Smooth muscle cell (in vitro differentiated cells): ENCODE data around the gene RPS29. TPM values are rescaled to one million over a fixed set of nuclear protein-coding genes. Genes with fewer than 3 reads are reported as not detected.
A peak's percentile ranks its signal among the peaks of the same experiment; 100 is the strongest.

Experiments
- DNase-seq: peaks from one replicate; lab custom pipeline; 2025; ENCODE audit not compliant: unreplicated experiment; lab: John Stamatoyannopoulos, UW
- H2AFZ ChIP-seq: fragments of 200-600 bp; sonication (generic); 2 replicates; pipeline ENCODE4 v1.6.0; 2016; ENCODE audit warnings: antibody characterized with exemption, low read depth, mild to moderate bottlenecking
- H3F3A ChIP-seq: fragments of 200-600 bp; sonication (generic); 2 replicates; pipeline ENCODE4 v1.6.0; 2017; ENCODE audit warnings: antibody characterized with exemption, low read depth
- H3K27ac ChIP-seq: fragments of 200-600 bp; sonication (generic); 2 replicates; pipeline ENCODE4 v1.5.1; 2016; ENCODE audit warnings: low read depth, mild to moderate bottlenecking
- H3K27me3 ChIP-seq: fragments of 200-600 bp; sonication (generic); 2 replicates; pipeline ENCODE4 v1.6.1; 2016; ENCODE audit warnings: low read depth, mild to moderate bottlenecking
- H3K36me3 ChIP-seq: fragments of 200-600 bp; sonication (generic); 2 replicates; pipeline ENCODE4 v1.5.1; 2016; ENCODE audit warnings: low read depth
- H3K4me1 ChIP-seq: fragments of 200-600 bp; sonication (generic); 2 replicates; pipeline ENCODE4 v1.5.1; 2016; ENCODE audit warnings: low read depth
- H3K4me2 ChIP-seq: fragments of 200-600 bp; sonication (generic); 2 replicates; pipeline ENCODE4 v1.6.0; 2016; ENCODE audit warnings: mild to moderate bottlenecking
- H3K4me3 ChIP-seq: fragments of 200-600 bp; sonication (generic); 2 replicates; pipeline ENCODE4 v1.5.1; 2016; ENCODE audit warnings: mild to moderate bottlenecking
- H3K79me2 ChIP-seq: fragments of 200-600 bp; sonication (generic); 2 replicates; pipeline ENCODE4 v1.6.0; 2016; ENCODE audit warnings: low read depth, mild to moderate bottlenecking
- H3K9ac ChIP-seq: fragments of 200-600 bp; sonication (generic); 2 replicates; pipeline ENCODE4 v1.6.0; 2016; ENCODE audit warnings: low read depth
- H3K9me3 ChIP-seq: fragments of 200-600 bp; sonication (generic); replicated peaks from 2 replicates; pipeline ENCODE4 v1.5.1; 2016; ENCODE audit warnings: low read depth
- H4K20me1 ChIP-seq: fragments of 200-600 bp; sonication (generic); 2 replicates; pipeline ENCODE4 v1.6.0; 2016; ENCODE audit warnings: low read depth
- WGBS: methylation state at CpG from one replicate; pipeline ENCODE4 v1.1.7; 2016; ENCODE audit warnings: low lambda C conversion rate; 5-methylcytosine and 5-hydroxymethylcytosine counted together
- polyA plus RNA-seq: library from polyadenylated mRNA; unstranded; fragments of >200 nt; fragmentation: Nextera tagmentation; extraction: Ambion mirVana; gene quantifications from 2 replicates; pipeline ENCODE4 v1.2.1, GENCODE V29; 2016
- total RNA-seq: library from RNA; depleted of rRNA; stranded (reverse); fragments of >200 nt; gene quantifications from 2 replicates; pipeline ENCODE4 v1.2.3, GENCODE V29; 2014
- TF ChIP-seq, protein P1 (sequence below): fragments of 200-600 bp; sonication (generic); IDR thresholded peaks from 2 replicates; pipeline ENCODE4 v1.5.1; 2017; ENCODE audit warnings: borderline replicate concordance, mild to moderate bottlenecking, antibody characterized with exemption; ENCODE audit not compliant: insufficient read depth, poor library complexity, severe bottlenecking

Gene RPS29
- total and polyA plus RNA-seq, 2 experiments from 2014 or later: 1,151 to 7,688 TPM

DNA sequence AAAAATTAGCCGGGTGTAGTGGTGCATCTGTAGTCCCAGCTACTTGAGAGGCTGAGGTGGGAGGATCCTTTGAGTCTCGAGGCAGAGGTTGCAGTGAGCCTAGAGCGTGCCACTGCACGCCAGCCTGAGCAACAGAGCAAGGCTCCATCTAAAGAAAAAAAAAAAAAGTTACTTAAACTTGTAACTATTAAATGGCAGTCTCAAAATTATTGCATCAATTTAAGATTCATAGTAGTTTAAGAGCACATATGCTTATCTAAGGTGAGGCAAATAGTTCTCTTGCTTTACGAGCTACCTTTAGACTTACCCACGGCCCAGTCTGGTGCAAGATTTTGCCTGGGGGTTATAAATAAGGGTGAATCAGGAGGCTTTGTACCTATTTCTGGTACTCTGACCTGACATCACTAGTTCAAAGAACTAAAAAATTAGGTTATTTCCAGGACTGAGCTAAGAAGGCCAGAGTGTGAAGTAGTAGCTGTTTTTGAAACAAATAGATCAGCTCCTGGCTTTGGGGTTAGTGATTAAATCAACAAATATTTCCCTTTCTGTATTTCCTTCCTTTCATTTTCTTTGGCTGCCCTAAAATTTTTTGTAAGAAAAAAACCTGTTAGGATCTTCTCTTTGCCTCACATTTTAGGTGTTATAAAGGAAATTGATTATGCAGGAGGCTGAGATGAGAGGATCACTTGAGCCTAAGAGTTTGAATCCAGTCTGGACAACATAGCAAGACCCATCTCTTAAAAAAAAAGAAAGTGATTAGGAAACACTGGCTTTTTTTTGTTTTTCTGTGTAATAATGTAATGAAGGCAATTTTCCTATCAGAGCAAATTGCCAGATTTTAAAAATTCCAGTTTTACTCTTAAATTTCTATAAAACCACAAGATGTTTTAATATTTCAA lies 38.0 kb upstream of the RPS29 start:
- peak overlapping the region; percentile 15 for H3K27ac ChIP-seq
- peak overlapping the region; percentile 98 for H3K4me2 ChIP-seq
- peaks cover 49% of the 10 kb centered on the region for H4K20me1 ChIP-seq
- H3K9me3 ChIP-seq: no peaks in the 10 kb centered on the region
- no peak overlapping the region for H3K4me3 ChIP-seq
- H3K36me3 ChIP-seq: peaks cover 5% of the 10 kb centered on the region
- H3F3A ChIP-seq: peaks cover 11% of the 10 kb centered on the region
- TF ChIP-seq, protein P1, sequence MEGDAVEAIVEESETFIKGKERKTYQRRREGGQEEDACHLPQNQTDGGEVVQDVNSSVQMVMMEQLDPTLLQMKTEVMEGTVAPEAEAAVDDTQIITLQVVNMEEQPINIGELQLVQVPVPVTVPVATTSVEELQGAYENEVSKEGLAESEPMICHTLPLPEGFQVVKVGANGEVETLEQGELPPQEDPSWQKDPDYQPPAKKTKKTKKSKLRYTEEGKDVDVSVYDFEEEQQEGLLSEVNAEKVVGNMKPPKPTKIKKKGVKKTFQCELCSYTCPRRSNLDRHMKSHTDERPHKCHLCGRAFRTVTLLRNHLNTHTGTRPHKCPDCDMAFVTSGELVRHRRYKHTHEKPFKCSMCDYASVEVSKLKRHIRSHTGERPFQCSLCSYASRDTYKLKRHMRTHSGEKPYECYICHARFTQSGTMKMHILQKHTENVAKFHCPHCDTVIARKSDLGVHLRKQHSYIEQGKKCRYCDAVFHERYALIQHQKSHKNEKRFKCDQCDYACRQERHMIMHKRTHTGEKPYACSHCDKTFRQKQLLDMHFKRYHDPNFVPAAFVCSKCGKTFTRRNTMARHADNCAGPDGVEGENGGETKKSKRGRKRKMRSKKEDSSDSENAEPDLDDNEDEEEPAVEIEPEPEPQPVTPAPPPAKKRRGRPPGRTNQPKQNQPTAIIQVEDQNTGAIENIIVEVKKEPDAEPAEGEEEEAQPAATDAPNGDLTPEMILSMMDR: no peak
- H2AFZ ChIP-seq: no peak overlapping the region
- DNase-seq: no peak
- no peak overlapping the region for H3K9ac ChIP-seq
- peaks cover 60% of the 10 kb centered on the region for H3K79me2 ChIP-seq
- 83% methylated on average over 6 of the region's 6 CpGs for WGBS
- H3K27me3 ChIP-seq: no peaks in the 10 kb centered on the region
- peaks cover 26% of the 10 kb centered on the region for H3K4me1 ChIP-seq

DNA sequence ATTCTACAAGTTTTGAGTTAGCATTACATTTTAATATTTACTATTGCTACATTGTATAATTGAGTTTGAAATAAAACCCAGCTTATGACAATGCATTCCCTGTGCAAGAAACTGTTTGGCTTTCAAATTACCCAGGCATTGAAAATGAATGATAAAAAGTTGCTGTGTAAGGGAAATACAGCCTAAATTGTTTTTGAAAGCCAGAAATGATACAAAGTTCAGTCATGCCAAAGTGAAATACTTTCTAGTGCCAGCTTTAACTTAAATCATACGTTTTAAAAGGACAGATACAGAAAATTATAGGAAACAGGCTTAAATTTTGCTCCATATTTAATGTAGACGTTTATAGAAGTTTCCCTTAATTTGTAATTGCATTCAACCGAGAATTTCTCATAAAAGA lies 37.2 kb upstream of the RPS29 start:
- no peak overlapping the region for H2AFZ ChIP-seq
- peaks cover 50% of the 10 kb centered on the region for H4K20me1 ChIP-seq
- peaks cover 5% of the 10 kb centered on the region for H3K36me3 ChIP-seq
- peaks cover 62% of the 10 kb centered on the region for H3K79me2 ChIP-seq
- peak overlapping the region; percentile 91 for H3K4me3 ChIP-seq
- no peak for DNase-seq
- no peaks in the 10 kb centered on the region for H3K9me3 ChIP-seq
- TF ChIP-seq, protein P1: no peak
- no peak overlapping the region for H3K27ac ChIP-seq
- 61% methylated on average over 3 of the region's 3 CpGs for WGBS
- H3K9ac ChIP-seq: no peak overlapping the region
- peaks cover 19% of the 10 kb centered on the region for H3F3A ChIP-seq
- peaks cover 34% of the 10 kb centered on the region for H3K4me1 ChIP-seq
- peak overlapping the region; percentile 98 for H3K4me2 ChIP-seq
- H3K27me3 ChIP-seq: no peaks in the 10 kb centered on the region

DNA sequence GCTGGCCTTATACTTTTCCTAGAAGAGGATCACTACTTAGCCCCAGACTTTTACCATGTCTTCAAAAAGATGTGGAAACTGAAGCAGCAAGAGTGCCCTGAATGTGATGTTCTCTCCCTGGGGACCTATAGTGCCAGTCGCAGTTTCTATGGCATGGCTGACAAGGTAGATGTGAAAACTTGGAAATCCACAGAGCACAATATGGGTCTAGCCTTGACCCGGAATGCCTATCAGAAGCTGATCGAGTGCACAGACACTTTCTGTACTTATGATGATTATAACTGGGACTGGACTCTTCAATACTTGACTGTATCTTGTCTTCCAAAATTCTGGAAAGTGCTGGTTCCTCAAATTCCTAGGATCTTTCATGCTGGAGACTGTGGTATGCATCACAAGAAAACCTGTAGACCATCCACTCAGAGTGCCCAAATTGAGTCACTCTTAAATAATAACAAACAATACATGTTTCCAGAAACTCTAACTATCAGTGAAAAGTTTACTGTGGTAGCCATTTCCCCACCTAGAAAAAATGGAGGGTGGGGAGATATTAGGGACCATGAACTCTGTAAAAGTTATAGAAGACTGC lies 35.9 kb upstream of the RPS29 start:
- no peak for DNase-seq
- Histone ChIP-seq H3K36me3 (peaks cover 2% of the 10 kb centered on the region), H2AFZ (no peak overlapping the region), H3F3A (peaks cover 23% of the 10 kb centered on the region), H3K27me3 (no peaks in the 10 kb centered on the region), H3K9ac (peak overlapping the region; percentile 40), H3K4me1 (peaks cover 36% of the 10 kb centered on the region), H3K27ac (no peak overlapping the region), H4K20me1 (peaks cover 54% of the 10 kb centered on the region), H3K9me3 (no peaks in the 10 kb centered on the region), H3K79me2 (peaks cover 63% of the 10 kb centered on the region), H3K4me3 (peak overlapping the region; percentile 91), H3K4me2 (peak overlapping the region; percentile 98)
- TF ChIP-seq, protein P1: no peak
- 72% methylated on average over 3 of the region's 3 CpGs for WGBS
